GM12878 (cell line): ENCODE data around the gene APBB3. TPM values are rescaled to one million over a fixed set of nuclear protein-coding genes. Genes with fewer than 3 reads are reported as not detected.

Source experiments
- ATAC-seq: fragments of 200-7000 bp; cut with Tn5 transposase; 3 replicates; pipeline ENCODE4 v1.9.1; 2020; ENCODE audit warnings: mild to moderate bottlenecking, moderate library complexity
- BruUV-seq: library from RNA; stranded (reverse); fragments of 400-500 nt; replicated peaks from 2 replicates; lab custom pipeline; 2021; lab: Mats Ljungman, UMichigan
- CTCF ChIA-PET: fragments of 300-600 bp; sonication (Branson Sonifier 250); formaldehyde crosslinking; extraction: SDS; loops from one replicate; lab custom pipeline; 2021; ENCODE audit warnings: inconsistent platforms; lab: Yijun Ruan, JAX
- POLR2A ChIA-PET: fragments of 350-600 bp; formaldehyde crosslinking; extraction: SDS; loops from one replicate; lab custom pipeline; 2021; ENCODE audit warnings: inconsistent platforms; lab: Charles Lee
- RAD21 ChIA-PET: fragments of 300-600 bp; sonication (Branson Sonifier 250); formaldehyde crosslinking; loops from one replicate; lab custom pipeline; 2023; ENCODE audit warnings: antibody characterized with exemption; ENCODE audit not compliant: unreplicated experiment; lab: Charles Lee
- SMC1A ChIA-PET: fragments of 300-600 bp; sonication (Branson Sonifier 250); formaldehyde crosslinking; loops from one replicate; lab custom pipeline; 2023; ENCODE audit not compliant: unreplicated experiment, uncharacterized antibody; lab: Charles Lee
- DNase-seq: peaks from one replicate; pipeline ENCODE4 v3.0.0-alpha.2; 2011; ENCODE audit warnings: low read depth, low spot score
- FAIRE-seq: peaks from 3 replicates; lab custom pipeline; 2011; peaks lifted over from hg19 to GRCh38; lab: Jason Lieb, UNC
- H2AFZ ChIP-seq: 2 replicates; pipeline ENCODE4 v1.6.0; 2011; ENCODE audit warnings: low read depth, low read length, control low read depth; ENCODE audit not compliant: control insufficient read depth
- H3K27ac ChIP-seq: 2 replicates; pipeline ENCODE4 v1.5.1; 2011; ENCODE audit warnings: control low read depth; ENCODE audit not compliant: control insufficient read depth, insufficient read depth
- H3K27me3 ChIP-seq, 2 experiments: replicated peaks in 1 of 2; 2 replicates each; pipeline versions ENCODE4 v1.6.0 to v1.6.1; 2011; ENCODE audit warnings: low read length in 1 of 2; ENCODE audit not compliant: control insufficient read depth in 2 of 2, insufficient read depth in 2 of 2
- H3K36me3 ChIP-seq, 2 experiments: 2 replicates each; pipeline ENCODE4 v1.5.1; 2011; ENCODE audit warnings: low read length in 1 of 2; ENCODE audit not compliant: control insufficient read depth in 2 of 2, insufficient read depth in 2 of 2
- H3K4me1 ChIP-seq: 2 replicates; pipeline ENCODE4 v1.6.1; 2011; ENCODE audit warnings: mild to moderate bottlenecking, low read length, moderate library complexity, mixed read lengths; ENCODE audit not compliant: control insufficient read depth, insufficient read depth
- H3K4me2 ChIP-seq: 2 replicates; pipeline ENCODE4 v1.6.0; 2011; ENCODE audit warnings: control low read depth; ENCODE audit not compliant: control insufficient read depth, insufficient read depth
- H3K4me3 ChIP-seq: fragments of 200-600 bp; sonication (generic); 2 replicates; pipeline ENCODE4 v1.5.1; 2016
- H3K79me2 ChIP-seq: 2 replicates; pipeline ENCODE4 v1.6.0; 2011; ENCODE audit warnings: low read length; ENCODE audit not compliant: control insufficient read depth, insufficient read depth
- H3K9ac ChIP-seq: 2 replicates; pipeline ENCODE4 v1.8.0; 2011; ENCODE audit warnings: low read length, control low read depth, mixed read lengths; ENCODE audit not compliant: control insufficient read depth, insufficient read depth
- H3K9me3 ChIP-seq: replicated peaks from 3 replicates; pipeline ENCODE4 v1.5.1; 2011; ENCODE audit warnings: mild to moderate bottlenecking, low read length; ENCODE audit not compliant: control insufficient read depth, insufficient read depth
- H4K20me1 ChIP-seq: 2 replicates; pipeline ENCODE4 v1.6.0; 2011; ENCODE audit not compliant: control insufficient read depth, insufficient read depth
- BMI1 ChIP-seq: fragments of 450-650 bp; IDR thresholded peaks from 2 replicates; pipeline ENCODE4 v1.6.1; 2016; ENCODE audit warnings: mild to moderate bottlenecking, moderate library complexity, borderline replicate concordance
- ETV6 ChIP-seq, 2 experiments: fragments of 450-650 bp in 1 of 2; IDR thresholded peaks in 1 of 2; conservative IDR thresholded peaks in 1 of 2; 2 replicates each; pipeline ENCODE4 v1.6.1; 2014; ENCODE audit warnings: antibody characterized with exemption in 1 of 2, borderline replicate concordance in 1 of 2, low read depth in 1 of 2, mild to moderate bottlenecking in 1 of 2, moderate library complexity in 1 of 2
- HSF1 ChIP-seq: fragments of 150-350 bp; IDR thresholded peaks from 2 replicates; pipeline ENCODE4 v1.6.1; 2014; ENCODE audit warnings: mild to moderate bottlenecking, low read depth, low read length
- MEF2B ChIP-seq: fragments of 450-650 bp; IDR thresholded peaks from 2 replicates; pipeline ENCODE4 v1.6.1; 2018; ENCODE audit warnings: mild to moderate bottlenecking, moderate library complexity; ENCODE audit not compliant: partially characterized antibody, poor library complexity, severe bottlenecking
- NKRF ChIP-seq: fragments of 450-650 bp; conservative IDR thresholded peaks from 2 replicates; pipeline ENCODE4 v1.6.1; 2017; ENCODE audit warnings: mild to moderate bottlenecking, moderate library complexity
- POLR2A ChIP-seq: IDR thresholded peaks from 2 replicates; pipeline ENCODE4 v1.6.1; 2011; ENCODE audit warnings: low read depth, mild to moderate bottlenecking, low read length
- RFX5 ChIP-seq: IDR thresholded peaks from 2 replicates; pipeline ENCODE4 v1.6.1; 2011; ENCODE audit warnings: low read depth, low read length, improper control_type of control experiment
- SRF ChIP-seq, 2 experiments: IDR thresholded peaks; 2 replicates each; pipeline ENCODE4 v1.6.1; 2011; ENCODE audit warnings: low read depth in 2 of 2, low read length in 2 of 2, mild to moderate bottlenecking in 1 of 2, moderate library complexity in 1 of 2
- STAT1 ChIP-seq: fragments of 450-650 bp; conservative IDR thresholded peaks from 2 replicates; pipeline ENCODE4 v1.6.1; 2014; ENCODE audit warnings: antibody characterized with exemption, mild to moderate bottlenecking
- TCF12 ChIP-seq: IDR thresholded peaks from 2 replicates; pipeline ENCODE4 v1.6.1; 2011; ENCODE audit warnings: low read depth, mild to moderate bottlenecking, low read length
- ZNF622 ChIP-seq: fragments of 450-650 bp; IDR thresholded peaks from 2 replicates; pipeline ENCODE4 v1.6.1; 2017; ENCODE audit warnings: mild to moderate bottlenecking, inconsistent platforms
- WGBS: methylation state at CpG from one replicate; pipeline ENCODE4 v1.1.6; 2016; ENCODE audit warnings: low lambda C conversion rate; ENCODE audit not compliant: insufficient replicate concordance, insufficient coverage; ENCODE audit errors: missing lambda C conversion rate; 5-methylcytosine and 5-hydroxymethylcytosine counted together
- in situ Hi-C: fragments of 300-500 bp; cut with MboI; formaldehyde crosslinking; loops from 9 replicates; pipeline ENCODE4 v1.14.3; 2018; ENCODE audit warnings: mixed read lengths
- intact Hi-C: fragments of 100-400 bp; cut with micrococcal nuclease; formaldehyde crosslinking; loops from one replicate; pipeline ENCODE4 v1.14.2; 2022; ENCODE audit not compliant: unreplicated experiment
- polyA plus RNA-seq, 11 experiments: library from polyadenylated mRNA; depleted of rRNA in 4 of 11; unstranded in 6 of 11; stranded (reverse) in 5 of 11; fragments of >200 nt; fragmentation: Nextera tagmentation in 4 of 11; fragmentation: Illumina TruSeq in 1 of 11; extraction: Ambion mirVana in 4 of 11; extraction: Trizol in 1 of 11; gene quantifications; 1 replicate in 1 of 11; 2 replicates in 10 of 11; pipeline versions ENCODE4 v1.2.1 to v1.2.3, GENCODE V29; 2011 to 2016; ENCODE audit warnings: inconsistent platforms in 2 of 11, missing spikeins in 2 of 11, low read depth in 1 of 11
- total RNA-seq, 4 experiments: library from RNA; depleted of rRNA in 3 of 4; stranded (reverse); fragments of >200 nt in 3 of 4; fragmentation: Illumina TruSeq in 1 of 4; extraction: Trizol in 1 of 4; gene quantifications; 2 replicates each; pipeline versions ENCODE4 v1.2.1 to v1.2.3, GENCODE V29; 2013 to 2021

The APBB3 gene
- total and polyA plus RNA-seq, 10 of the 15 experiments (the other 5 are each of a cell fraction or from before 2014, with no cell fraction given): 0.35 to 33.3 (median 14.3) TPM

DNA sequence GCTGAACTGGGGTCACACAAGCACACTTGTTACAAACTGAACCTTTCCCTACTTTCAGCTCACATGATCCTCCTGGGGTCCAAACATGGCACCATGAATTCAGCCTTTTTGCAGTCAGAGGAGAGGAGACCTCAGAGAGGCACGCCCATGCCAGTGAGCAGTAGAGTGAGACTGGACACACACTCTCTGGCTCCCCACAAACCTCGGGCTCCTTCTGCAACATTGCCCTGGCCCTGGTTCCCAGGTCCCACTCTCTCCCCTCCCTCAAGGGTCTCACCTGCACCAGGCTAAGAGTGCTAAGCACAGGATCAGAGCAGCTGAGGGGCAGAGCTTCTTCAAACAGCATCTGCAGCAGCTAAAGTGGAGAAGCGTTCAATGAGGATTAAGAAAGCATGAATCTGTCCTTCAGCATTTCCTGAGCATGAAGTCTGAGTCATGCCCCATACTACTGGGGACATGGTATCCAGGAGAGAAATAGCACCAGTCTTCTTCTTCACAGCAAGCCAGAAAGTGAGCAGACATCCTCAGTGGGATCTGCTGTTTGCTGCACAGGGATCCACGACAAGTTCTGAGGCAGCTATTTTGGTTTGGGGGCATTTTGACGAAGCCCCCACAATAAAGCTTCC, 27.5 kb upstream of the APBB3 start:
- ATAC-seq (peak; percentile 18; the same call in 1 of the 3 replicates), DNase-seq (no peak), FAIRE-seq (no peak)
- no peaks in the 10 kb centered on the region for H3K9me3 ChIP-seq
- RAD21 ChIA-PET: no interaction called here
- no peak overlapping the region for H2AFZ ChIP-seq
- CTCF ChIA-PET: no interaction called here
- TF ChIP-seq POLR2A (no peak), TCF12 (no peak)
- no peaks in the 10 kb centered on the region for H3K4me1 ChIP-seq
- WGBS: 1% methylated on average over 5 of the region's 5 CpGs
- no peaks in the 10 kb centered on the region for H3K79me2 ChIP-seq
- H3K36me3 ChIP-seq: no peaks in the 10 kb centered on the region
- in situ Hi-C loops: no loop called here
- H3K4me2 ChIP-seq: no peak overlapping the region
- POLR2A ChIA-PET: interaction anchor here (0.6 kb wide), 1 partner anchor 551 kb away, joined by 5 read pairs; no protein-coding TSS in a partner anchor
- SMC1A ChIA-PET: interaction anchor here (0.5 kb wide), 2 partner anchors 59 to 215 kb away, joined by 3 read pairs; no protein-coding TSS in a partner anchor
- no peaks in the 10 kb centered on the region for H4K20me1 ChIP-seq
- H3K9ac ChIP-seq: no peak overlapping the region
- no peak overlapping the region for H3K4me3 ChIP-seq
- no TSS peak for BruUV-seq
- H3K27ac ChIP-seq: no peak overlapping the region
- H3K27me3 ChIP-seq: no peaks in the 10 kb centered on the region
- intact Hi-C loops: no loop called here

GRCh38 chr5:140590861-140591260, 26.5 kb upstream of the APBB3 start:
- Histone ChIP-seq H3K4me1 (no peaks in the 10 kb centered on the region), H2AFZ (no peak overlapping the region), H3K4me3 (no peak overlapping the region), H3K9ac (no peak overlapping the region), H3K36me3 (no peaks in the 10 kb centered on the region), H4K20me1 (no peaks in the 10 kb centered on the region), H3K4me2 (no peak overlapping the region), H3K27me3 (no peaks in the 10 kb centered on the region), H3K9me3 (no peaks in the 10 kb centered on the region), H3K27ac (no peak overlapping the region), H3K79me2 (no peaks in the 10 kb centered on the region)
- ChIA-PET RAD21 (no interaction called here), SMC1A (no interaction called here), POLR2A (no interaction called here), CTCF (no interaction called here)
- no TSS peak for BruUV-seq
- intact Hi-C loops (no loop called here), in situ Hi-C loops (no loop called here)
- no peak for ATAC-seq
- FAIRE-seq: no peak
- 48% methylated on average over 7 of the region's 7 CpGs for WGBS
- no peak for DNase-seq
- TF ChIP-seq ETV6 (conservative IDR thresholded peaks at IDR 0.05 in 1 of 2, IDR thresholded peaks at IDR 0.05 in 1 of 2; ENCODE audit: borderline replicate concordance in 1 of 2, low read depth in 1 of 2): no peak
- no peak for TF ChIP-seq HSF1
- no peak for TF ChIP-seq RFX5
- no peak for TF ChIP-seq STAT1
- no peak for TF ChIP-seq MEF2B
- no peak for TF ChIP-seq BMI1
- no peak for TF ChIP-seq NKRF
- no peak for TF ChIP-seq ZNF622
- no peak for TF ChIP-seq SRF (IDR thresholded peaks at IDR 0.05; ENCODE audit: low read depth in 2 of 2, low read length in 2 of 2)
